Middle frontal gyrus (tissue), 1 donor: ENCODE measurements around the gene SLCO3A1.

Source experiments
- DNase-seq: peaks from one replicate; pipeline ENCODE4 v3.0.0-alpha.2; 2015; ENCODE audit warnings: low spot score; ENCODE audit errors: extremely low spot score

SLCO3A1 gene

DNA sequence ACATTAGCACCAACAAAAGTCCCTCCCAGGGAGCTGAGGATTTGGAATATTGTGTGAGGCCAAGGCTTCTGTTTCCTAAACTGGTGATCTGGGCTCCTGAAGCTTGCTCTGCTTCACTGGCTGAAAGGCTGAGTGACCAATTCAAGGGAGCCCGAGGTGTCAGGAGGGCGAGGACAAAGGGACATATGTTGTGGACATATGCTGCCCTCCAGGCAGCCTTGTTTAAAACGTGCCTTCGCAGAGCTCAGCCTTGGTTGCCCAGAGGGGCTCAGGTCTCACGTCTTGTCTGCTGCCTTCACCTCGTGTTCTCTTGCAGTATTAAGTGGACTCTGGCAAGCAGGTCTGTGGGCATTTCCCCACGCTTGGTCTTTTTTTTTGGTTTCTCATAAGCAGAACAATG lies 7.0 kb downstream of the SLCO3A1 start:
- DNase-seq, result no peak

DNA sequence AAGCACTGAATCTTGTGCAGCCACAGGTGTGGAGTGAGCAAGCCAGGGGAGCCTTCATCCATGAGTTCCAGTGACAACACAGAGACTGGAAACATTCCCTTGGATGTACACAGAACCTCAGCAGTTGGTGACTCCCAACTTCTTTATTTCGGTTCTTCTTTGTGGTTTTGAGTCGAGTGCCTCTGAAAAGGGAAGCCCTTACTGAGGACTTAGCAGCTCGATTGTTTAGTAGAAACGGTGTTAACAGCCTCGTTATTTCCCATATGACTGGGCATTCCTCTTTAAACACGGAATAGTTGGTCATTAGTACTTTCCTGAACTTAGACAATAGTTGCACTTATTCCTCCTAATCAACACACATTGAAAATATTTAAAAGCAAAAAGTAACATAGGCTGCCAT lies 7.7 kb downstream of the SLCO3A1 start:
- DNase-seq, result no peak

GRCh38 chr15:91862891-91863504 lies 9.5 kb downstream of the SLCO3A1 start:
- DNase-seq, result no peak

DNA sequence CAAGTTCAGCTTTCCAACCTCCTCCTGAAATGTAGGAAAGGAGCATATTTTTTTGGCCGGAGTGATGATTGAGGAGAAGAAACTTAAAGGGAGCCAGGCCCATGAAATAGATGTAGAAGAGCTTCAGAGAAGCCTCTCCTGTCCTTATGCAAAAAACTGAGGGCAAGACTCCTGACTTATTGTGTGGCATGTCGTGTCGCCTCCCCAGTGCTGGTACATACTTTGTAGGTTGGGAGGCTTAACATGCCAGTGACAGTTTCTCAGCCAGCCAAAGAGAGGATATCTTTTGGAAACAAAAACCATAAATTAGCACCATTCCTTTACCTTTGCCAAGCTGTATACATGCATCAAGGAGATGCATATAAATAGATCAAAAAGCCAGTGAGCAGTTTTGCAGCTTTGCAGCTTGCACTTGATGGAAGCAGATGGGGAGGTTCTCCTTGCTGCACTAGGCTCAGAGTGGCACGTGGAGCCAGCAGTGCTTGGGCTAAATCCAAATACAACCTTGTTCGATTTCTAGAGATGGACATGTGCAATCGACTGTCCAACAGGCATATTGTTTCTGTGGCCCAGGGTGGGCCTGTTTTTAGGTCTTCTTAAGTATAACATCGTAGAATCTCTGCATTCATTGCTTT lies 10.2 kb downstream of the SLCO3A1 start:
- DNase-seq, result no peak

- DNase-seq, result no peak
Observed at GRCh38 chr15:91864664-91865063, 11.2 kb downstream of the SLCO3A1 start.

DNA sequence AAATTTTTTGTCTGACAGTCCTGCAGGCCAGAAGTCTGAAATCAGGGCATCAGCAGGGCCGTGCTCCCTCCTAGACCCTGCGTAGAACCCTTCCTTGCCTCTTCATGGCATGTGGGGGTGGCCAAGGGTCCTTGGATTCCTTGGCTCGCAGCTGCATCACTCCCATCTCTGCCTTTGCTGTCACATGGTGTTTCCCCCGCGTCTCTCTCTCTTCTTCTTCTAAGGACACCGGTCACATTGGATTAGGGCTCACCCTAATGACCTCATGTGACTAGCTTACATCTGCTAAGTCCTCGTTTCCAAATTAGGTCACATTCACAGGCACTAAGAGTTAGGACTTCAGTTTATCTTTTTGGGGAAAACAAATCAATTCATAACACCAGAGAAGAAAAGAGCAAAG lies 12.0 kb downstream of the SLCO3A1 start:
- DNase-seq, result no peak

DNA sequence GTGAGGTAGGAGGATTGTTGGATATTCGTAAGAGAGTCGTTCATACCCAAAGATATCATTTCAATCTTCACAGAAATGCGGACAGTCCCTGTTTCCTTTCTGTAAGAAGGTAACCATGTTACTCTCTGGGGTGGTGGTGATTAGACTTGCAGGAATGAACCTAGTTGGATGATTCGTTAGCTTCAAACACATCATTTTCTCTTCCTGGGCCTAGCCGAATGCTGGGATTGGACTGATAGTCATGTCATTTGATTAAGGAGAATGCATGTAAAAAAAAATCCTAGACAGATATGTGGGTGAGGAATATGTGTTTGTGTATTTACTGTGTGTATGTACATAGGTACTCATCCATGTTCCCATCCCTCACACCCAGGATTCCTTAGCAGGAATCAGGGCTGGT lies 12.4 kb downstream of the SLCO3A1 start:
- DNase-seq, result no peak

- DNase-seq, result no peak
Observed at GRCh38 chr15:91866371-91866905, 12.9 kb downstream of the SLCO3A1 start.

GRCh38 chr15:91866971-91867372 lies 13.5 kb downstream of the SLCO3A1 start:
- DNase-seq, result no peak

DNA sequence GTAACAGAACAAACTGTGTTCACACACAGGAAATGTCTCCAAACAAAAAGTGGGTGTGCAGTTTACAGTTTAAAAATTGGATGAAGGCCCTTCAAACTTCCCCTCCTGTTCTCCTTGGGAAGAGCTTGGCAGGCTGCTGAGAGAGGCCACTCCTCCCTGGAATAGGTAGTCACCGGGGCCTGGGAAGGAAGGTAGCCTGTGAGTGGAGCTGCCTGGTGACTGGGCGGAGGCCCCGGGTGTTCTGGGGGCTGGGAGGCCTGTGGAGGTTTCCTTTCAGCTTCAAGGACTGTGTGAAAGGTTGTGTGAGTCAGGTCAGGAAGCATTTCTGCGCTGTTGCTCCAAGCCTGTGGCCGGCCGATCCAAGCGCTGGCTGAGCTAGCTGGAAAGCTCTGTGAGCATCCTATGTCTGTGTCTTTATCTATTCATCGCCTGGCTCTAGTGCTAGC lies 14.1 kb downstream of the SLCO3A1 start:
- no peak for DNase-seq

DNA sequence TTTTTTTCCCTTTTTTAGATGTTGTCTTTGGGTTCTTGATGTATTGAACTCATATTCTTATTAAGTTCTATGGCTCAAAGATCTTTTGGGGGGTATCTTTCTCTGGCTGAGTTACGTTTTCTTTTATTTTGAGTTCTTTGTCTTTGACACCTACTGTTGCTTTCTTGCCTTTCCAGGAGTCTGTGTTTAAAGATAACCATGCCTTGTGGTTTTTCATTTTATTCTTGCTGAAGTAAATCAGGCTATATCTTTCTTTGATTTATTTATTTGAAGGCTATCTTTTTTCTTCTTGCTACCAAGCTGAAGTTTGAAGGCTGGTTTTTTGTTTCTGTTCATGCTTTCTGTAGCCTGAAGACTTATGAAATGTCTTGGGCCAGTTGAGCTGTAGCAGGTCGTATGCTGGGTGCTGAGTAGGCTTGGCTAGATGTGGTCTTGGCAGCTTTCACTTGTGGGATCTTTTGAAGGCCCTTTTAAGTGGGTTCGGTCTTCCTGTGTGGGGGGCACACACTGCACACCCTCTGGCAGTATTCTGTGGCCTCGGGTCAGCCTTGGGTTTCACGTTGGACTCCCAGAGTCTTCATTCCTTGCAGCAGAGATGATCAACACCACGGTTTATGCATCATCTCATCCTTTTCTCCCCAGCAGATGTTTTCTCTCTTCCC lies 17.5 kb downstream of the SLCO3A1 start:
- no peak for DNase-seq

DNA sequence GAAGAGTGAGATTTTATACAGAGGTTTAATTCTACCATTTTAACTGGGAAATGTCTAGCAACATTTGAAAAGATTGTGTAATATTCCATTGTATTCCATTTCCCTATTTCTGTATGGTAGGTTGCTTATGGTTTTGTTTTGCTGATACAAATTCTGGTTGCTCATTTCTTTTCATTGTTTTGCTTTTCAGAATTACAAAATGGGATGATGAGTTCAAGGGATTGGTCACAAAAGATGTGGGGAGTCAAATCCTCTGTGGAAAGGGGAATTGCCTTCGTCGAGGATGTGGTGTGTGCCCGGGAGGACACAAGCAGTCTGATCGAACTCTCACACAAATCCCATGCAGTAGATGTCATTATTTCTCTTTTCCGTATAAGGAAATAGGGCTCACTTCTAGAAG lies 18.3 kb downstream of the SLCO3A1 start:
- DNase-seq, result no peak

- DNase-seq, result no peak
Observed at GRCh38 chr15:91872356-91873137, 19.0 kb downstream of the SLCO3A1 start.

- DNase-seq, result no peak
Observed at GRCh38 chr15:91873138-91873536, 19.6 kb downstream of the SLCO3A1 start.

- DNase-seq, result no peak
Observed at GRCh38 chr15:91874171-91874570, 20.7 kb downstream of the SLCO3A1 start.

DNA sequence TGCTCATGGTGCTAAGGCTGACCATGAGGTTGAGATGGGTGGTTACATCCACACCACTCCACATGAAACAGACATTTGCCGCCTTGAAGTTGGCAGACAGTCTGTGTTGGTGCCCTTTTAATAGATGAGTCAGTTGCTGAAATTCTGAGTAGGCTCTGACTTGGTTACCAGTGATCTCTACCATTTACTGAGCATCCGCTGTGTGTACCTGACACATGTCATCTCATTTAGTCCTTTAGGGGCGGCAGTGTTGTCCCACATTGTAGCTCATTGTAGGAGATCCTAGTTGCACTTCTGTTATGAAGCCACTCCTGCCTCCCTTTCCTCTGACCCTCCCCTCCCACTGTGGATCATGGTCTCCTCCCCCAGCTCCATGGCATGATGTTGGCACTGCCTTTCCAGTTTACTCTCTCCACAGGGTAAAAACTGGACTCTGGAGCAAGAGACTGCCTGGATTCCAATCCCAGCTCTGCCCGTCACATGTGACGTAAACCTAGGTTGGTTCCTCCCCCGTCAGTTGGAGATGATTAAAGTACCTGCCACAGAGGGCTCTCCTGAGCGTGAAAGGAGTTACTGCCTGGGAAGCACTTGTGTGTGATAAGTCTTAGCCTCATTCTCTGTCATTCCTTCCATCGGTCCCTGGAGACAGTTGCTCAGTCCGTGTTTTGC lies 21.6 kb downstream of the SLCO3A1 start:
- DNase-seq, result no peak

GRCh38 chr15:91876187-91876586 lies 22.7 kb downstream of the SLCO3A1 start:
- DNase-seq, result no peak

DNA sequence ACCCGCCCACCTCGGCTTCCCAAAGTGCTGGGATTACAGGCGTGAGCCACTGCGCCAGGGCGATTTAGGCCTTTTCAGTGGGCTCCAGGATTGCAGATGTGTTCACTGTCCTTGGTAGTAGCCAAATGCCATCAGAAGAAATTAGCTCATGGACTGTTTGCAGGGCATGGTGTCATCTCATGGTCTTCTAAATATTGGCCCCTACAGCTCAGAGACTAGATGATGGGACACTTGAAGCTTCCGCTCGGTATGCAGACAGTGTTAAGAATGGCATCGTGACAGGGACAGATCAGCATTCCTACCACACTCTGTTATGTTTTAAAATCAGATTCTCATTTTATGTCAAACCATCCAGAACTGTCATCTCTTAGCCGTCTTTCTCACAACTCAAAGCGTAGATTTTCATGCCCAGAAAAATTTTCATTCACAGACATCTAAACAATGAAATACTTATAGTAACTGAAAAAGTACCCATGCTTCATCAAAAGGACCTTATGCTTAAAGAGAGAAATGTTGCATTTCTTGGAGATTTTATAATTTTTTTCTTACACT lies 24.9 kb downstream of the SLCO3A1 start:
- DNase-seq, result no peak

GRCh38 chr15:91879158-91879557 lies 25.6 kb downstream of the SLCO3A1 start:
- no peak for DNase-seq

DNA sequence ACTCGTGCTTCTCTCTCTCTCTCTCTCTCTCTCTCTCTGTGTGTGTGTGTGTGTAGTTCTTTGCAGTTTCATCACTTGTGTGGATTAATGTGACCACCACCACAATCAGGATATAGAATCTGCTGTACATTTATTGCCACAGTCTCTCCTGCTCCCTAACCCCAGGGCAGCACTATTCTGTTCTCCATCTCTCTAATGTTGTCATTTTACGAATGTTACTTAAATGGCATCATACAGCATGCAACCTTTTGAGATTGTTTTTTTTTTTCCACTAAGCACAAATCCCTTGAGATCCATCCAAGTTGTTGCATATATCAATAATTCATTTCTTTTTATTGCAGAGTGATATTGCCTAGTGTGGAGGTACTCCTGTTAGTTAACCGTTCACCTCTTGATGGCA lies 26.9 kb downstream of the SLCO3A1 start:
- DNase-seq, result no peak
